ENCODE measurements around the gene PIN1. TPM values are rescaled to one million over a fixed set of nuclear protein-coding genes. Genes with fewer than 3 reads are reported as not detected.
A peak's percentile ranks its signal among the peaks of the same experiment; 100 is the strongest.

Gene PIN1
- total and polyA plus RNA-seq, 2 of the 13 experiments (the other 11 are each of a cell fraction or from before 2014, with no cell fraction given) = 31.9 to 72.0 TPM

DNA sequence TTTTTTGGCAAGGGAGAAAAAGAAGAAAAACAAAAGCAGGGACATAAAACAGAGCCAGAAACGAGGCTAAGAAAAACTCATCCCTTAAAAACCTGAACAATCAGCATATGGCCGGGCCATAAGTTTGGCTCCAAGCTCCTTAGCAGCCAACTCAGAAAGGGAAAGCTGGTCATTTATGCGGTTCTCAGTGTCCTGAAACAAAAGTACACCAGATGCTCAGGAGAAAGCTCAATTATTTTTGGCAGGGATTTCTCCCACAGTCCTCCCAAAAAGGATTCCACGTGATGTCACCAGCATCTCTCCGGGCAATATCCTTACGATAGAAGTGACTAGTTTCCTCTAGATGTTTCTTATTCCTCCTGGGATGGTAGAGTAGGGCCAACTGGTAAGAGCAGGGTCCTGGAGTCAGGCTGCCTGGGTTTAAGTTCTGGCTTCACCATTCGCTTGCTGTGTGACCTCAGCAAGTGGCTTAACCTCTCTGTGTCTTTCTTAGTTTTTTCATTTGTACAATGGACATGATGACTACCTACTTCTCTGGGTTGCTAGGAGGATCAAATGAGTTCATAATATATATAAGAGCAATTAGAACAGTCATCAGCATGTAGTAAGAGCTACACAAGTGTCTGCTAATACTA is 34.0 kb downstream of the PIN1 start:
- Histone ChIP-seq H3K36me3 (replicated peaks in 1 of 2; ENCODE audit: control insufficient read depth in 1 of 2, insufficient read depth in 2 of 2, low read length in 2 of 2) (no peaks in the 10 kb centered on the region), H3K27me3 (ENCODE audit: control insufficient read depth in 1 of 2, insufficient read depth in 2 of 2, low read length in 2 of 2) (peaks cover 0 to 8% of the 10 kb centered on the region in 2 experiments; a peak in 2 of 5 replicates), H3K4me2 (ENCODE audit: low read depth, low read length) (no peak overlapping the region), H3K27ac (ENCODE audit: extremely low read length, insufficient read depth, low read length) (no peak overlapping the region), H4K20me1 (ENCODE audit: insufficient read depth, low read length) (no peaks in the 10 kb centered on the region), H3K9ac (ENCODE audit: insufficient read depth, low read depth, low read length) (no peak overlapping the region), H3K4me1 (ENCODE audit: insufficient read depth, low read length) (peaks cover 17% of the 10 kb centered on the region), H3K4me3 (replicated peaks in 1 of 3; ENCODE audit: insufficient read depth in 1 of 3, low read depth in 2 of 3, low read length in 3 of 3) (no peak overlapping the region), H3K79me2 (ENCODE audit: insufficient read depth, low read length) (no peaks in the 10 kb centered on the region), H2AFZ (ENCODE audit: low read length) (no peak overlapping the region), H3K9me3 (ENCODE audit: low read length) (no peaks in the 10 kb centered on the region)
- WGBS (ENCODE audit: low lambda C conversion rate) = 57% methylated on average over 7 of the region's 7 CpGs
- ChIA-PET CTCF (ENCODE audit: low intra/inter-chr PET ratio, low total read pairs) (no interaction called here), POLR2A (no interaction called here)
- ATAC-seq (no peak), DNase-seq (ENCODE audit: low spot score) (no peak), FAIRE-seq (no peak)
- no peak for TF ChIP-seq SALL2 (CRISPR knock-in tag; IDR thresholded peaks at IDR 0.05)
- peak; percentile 76; the same call in 1 of the 2 replicates for TF ChIP-seq ZNF768 (CRISPR knock-in tag; IDR thresholded peaks at IDR 0.05)
- intact Hi-C loops (cut with micrococcal nuclease; ENCODE audit: unreplicated experiment) = no loop called here
- in situ Hi-C loops (cut with HindIII; ENCODE audit: extremely low pct_ligation_motif_present, low pct_unique_long_range_greater_than_20kb) = no loop called here
- no TSS peak for BruUV-seq (replicated peaks)

DNA sequence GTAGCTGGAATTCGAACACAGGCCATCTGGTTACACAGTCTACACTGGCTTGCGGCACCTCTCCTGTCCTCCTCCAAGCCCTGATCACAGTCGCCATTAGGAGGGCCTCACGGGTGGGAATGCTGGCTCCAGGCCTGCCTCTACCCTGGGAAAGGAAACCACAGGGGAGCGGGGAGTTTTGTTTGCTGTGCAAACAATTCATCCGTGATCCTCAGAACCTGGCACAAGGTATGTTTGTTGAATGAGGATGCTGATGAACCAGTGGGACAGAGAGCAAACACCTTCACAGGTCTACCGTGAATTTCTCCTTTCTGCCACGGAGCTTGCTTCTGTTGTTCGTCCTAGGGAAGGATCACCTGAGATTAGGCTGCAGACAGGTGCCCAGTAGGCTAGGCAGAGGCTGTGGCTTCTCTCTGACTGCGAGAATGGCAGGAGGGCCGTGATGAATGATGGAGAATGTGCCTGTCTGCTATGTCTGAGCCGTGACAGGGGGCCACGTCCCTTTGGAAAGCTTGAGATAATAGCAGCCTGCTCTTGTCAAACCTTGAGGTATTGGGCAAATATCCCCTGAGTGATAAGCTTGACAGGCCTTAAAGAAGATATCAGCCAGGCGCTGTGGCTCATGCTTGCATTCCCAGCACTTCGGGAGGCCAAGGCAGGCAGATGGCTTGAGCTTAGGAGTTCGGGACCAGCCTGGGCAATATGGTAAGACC is 36.7 kb downstream of the PIN1 start:
- no peak overlapping the region for H2AFZ ChIP-seq (ENCODE audit: low read length)
- no peak overlapping the region for H3K4me3 ChIP-seq (replicated peaks in 1 of 3; ENCODE audit: insufficient read depth in 1 of 3, low read depth in 2 of 3, low read length in 3 of 3)
- ATAC-seq = peak; percentile 85
- no peak overlapping the region for H3K27ac ChIP-seq (ENCODE audit: extremely low read length, insufficient read depth, low read length)
- in situ Hi-C loops (cut with HindIII; ENCODE audit: extremely low pct_ligation_motif_present, low pct_unique_long_range_greater_than_20kb) = no loop called here
- POLR2A ChIA-PET = no interaction called here
- CTCF ChIA-PET (ENCODE audit: low intra/inter-chr PET ratio, low total read pairs) = no interaction called here
- H3K9me3 ChIP-seq (ENCODE audit: low read length) = no peaks in the 10 kb centered on the region
- no peak overlapping the region for H3K9ac ChIP-seq (ENCODE audit: insufficient read depth, low read depth, low read length)
- H3K4me2 ChIP-seq (ENCODE audit: low read depth, low read length) = peak overlapping the region; percentile 54
- intact Hi-C loops (cut with micrococcal nuclease; ENCODE audit: unreplicated experiment) = no loop called here
- peak; percentile 79 for DNase-seq (ENCODE audit: low spot score)
- no peaks in the 10 kb centered on the region for H3K79me2 ChIP-seq (ENCODE audit: insufficient read depth, low read length)
- WGBS (ENCODE audit: low lambda C conversion rate) = 5% methylated on average over 13 of the region's 16 CpGs
- H3K4me1 ChIP-seq (ENCODE audit: insufficient read depth, low read length) = peaks cover 17% of the 10 kb centered on the region
- BruUV-seq (replicated peaks) = no TSS peak
- peak; percentile 94 for FAIRE-seq
- no peaks in the 10 kb centered on the region for H4K20me1 ChIP-seq (ENCODE audit: insufficient read depth, low read length)
- H3K36me3 ChIP-seq (replicated peaks in 1 of 2; ENCODE audit: control insufficient read depth in 1 of 2, insufficient read depth in 2 of 2, low read length in 2 of 2) = no peaks in the 10 kb centered on the region
- H3K27me3 ChIP-seq (ENCODE audit: control insufficient read depth in 1 of 2, insufficient read depth in 2 of 2, low read length in 2 of 2) = peaks cover 0 to 4% of the 10 kb centered on the region in 2 experiments; a peak in 1 of 5 replicates
- TF ChIP-seq RXRA (CRISPR knock-in tag; IDR thresholded peaks at IDR 0.05) (0 out of 2 replicates have a peak, but pooled peaks have one; percentile 14), ZNF432 (CRISPR knock-in tag; IDR thresholded peaks at IDR 0.05; ENCODE audit: borderline replicate concordance) (no peak), U2AF1 (optimal IDR thresholded peaks at IDR 0.05; ENCODE audit: low read depth, low read length) (no peak), NCOR1 (IDR thresholded peaks at IDR 0.05; ENCODE audit: borderline replicate concordance, low read length) (no peak), ZNF747 (CRISPR knock-in tag; IDR thresholded peaks at IDR 0.05; ENCODE audit: borderline replicate concordance) (no peak), MTA1 (CRISPR knock-in tag; IDR thresholded peaks at IDR 0.05; ENCODE audit: borderline replicate concordance) (no peak), DNMT1 (CRISPR knock-in tag; IDR thresholded peaks at IDR 0.05) (no peak), SPEN (CRISPR knock-in tag; IDR thresholded peaks at IDR 0.05; ENCODE audit: low read depth) (0 out of 2 replicates have a peak, but pooled peaks have one; percentile 23)
- TF ChIP-seq, protein P1, sequence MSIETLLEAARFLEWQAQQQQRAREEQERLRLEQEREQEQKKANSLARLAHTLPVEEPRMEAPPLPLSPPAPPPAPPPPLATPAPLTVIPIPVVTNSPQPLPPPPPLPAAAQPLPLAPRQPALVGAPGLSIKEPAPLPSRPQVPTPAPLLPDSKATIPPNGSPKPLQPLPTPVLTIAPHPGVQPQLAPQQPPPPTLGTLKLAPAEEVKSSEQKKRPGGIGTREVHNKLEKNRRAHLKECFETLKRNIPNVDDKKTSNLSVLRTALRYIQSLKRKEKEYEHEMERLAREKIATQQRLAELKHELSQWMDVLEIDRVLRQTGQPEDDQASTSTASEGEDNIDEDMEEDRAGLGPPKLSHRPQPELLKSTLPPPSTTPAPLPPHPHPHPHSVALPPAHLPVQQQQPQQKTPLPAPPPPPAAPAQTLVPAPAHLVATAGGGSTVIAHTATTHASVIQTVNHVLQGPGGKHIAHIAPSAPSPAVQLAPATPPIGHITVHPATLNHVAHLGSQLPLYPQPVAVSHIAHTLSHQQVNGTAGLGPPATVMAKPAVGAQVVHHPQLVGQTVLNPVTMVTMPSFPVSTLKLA (IDR thresholded peaks at IDR 0.05) = no peak
- TF ChIP-seq, protein P2, sequence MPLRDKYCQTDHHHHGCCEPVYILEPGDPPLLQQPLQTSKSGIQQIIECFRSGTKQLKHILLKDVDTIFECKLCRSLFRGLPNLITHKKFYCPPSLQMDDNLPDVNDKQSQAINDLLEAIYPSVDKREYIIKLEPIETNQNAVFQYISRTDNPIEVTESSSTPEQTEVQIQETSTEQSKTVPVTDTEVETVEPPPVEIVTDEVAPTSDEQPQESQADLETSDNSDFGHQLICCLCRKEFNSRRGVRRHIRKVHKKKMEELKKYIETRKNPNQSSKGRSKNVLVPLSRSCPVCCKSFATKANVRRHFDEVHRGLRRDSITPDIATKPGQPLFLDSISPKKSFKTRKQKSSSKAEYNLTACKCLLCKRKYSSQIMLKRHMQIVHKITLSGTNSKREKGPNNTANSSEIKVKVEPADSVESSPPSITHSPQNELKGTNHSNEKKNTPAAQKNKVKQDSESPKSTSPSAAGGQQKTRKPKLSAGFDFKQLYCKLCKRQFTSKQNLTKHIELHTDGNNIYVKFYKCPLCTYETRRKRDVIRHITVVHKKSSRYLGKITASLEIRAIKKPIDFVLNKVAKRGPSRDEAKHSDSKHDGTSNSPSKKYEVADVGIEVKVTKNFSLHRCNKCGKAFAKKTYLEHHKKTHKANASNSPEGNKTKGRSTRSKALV (CRISPR knock-in tag; IDR thresholded peaks at IDR 0.05) = no peak
- TF ChIP-seq, protein P3, sequence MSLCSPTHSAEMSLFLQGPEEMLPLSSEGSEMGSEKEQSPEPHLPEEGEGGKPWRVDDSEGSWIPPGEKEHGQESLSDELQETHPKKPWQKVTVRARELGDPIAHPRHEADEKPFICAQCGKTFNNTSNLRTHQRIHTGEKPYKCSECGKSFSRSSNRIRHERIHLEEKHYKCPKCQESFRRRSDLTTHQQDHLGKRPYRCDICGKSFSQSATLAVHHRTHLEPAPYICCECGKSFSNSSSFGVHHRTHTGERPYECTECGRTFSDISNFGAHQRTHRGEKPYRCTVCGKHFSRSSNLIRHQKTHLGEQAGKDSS (CRISPR knock-in tag; IDR thresholded peaks at IDR 0.05; ENCODE audit: borderline replicate concordance, low read depth) = no peak
